ENCODE measurements around the gene TBCE.
A peak's percentile ranks its signal among the peaks of the same experiment; 100 is the strongest.

The TBCE gene

GRCh38 chr1:235367000-235367908 is at the start of gene TBCE:
TBCE (plus strand) TSS chr1:235367427; CDS start chr1:235380050, 12,623 bp downstream.
- TF ChIP-seq CTCF (IDR thresholded peaks at IDR 0.05; ENCODE audit: low read depth, low read length), result peak; percentile 43
- peak within 1 kb of the TSS; percentile 75 to 85 for H3K4me3 ChIP-seq (replicated peaks in 1 of 2; ENCODE audit: low read depth in 2 of 2, low read length in 2 of 2)
- peak; percentile 97 for DNase-seq (ENCODE audit: low read depth in 2 of 2)

- H3K4me3 ChIP-seq (replicated peaks in 1 of 2; ENCODE audit: low read depth in 2 of 2, low read length in 2 of 2), result no peak overlapping the region
- TF ChIP-seq CTCF (IDR thresholded peaks at IDR 0.05; ENCODE audit: low read depth, low read length), result no peak
Observed at GRCh38 chr1:235319255-235319654, 48.0 kb upstream of the TBCE start.

GRCh38 chr1:235320521-235321179 is 46.6 kb upstream of the TBCE start:
- H3K4me3 ChIP-seq (replicated peaks in 1 of 2; ENCODE audit: low read depth in 2 of 2, low read length in 2 of 2), result no peak overlapping the region
- no peak for TF ChIP-seq CTCF (IDR thresholded peaks at IDR 0.05; ENCODE audit: low read depth, low read length)
- no peak for DNase-seq (ENCODE audit: low read depth in 2 of 2)

More at GRCh38 chr1:235319255-235319654, 48.0 kb upstream of the TBCE start:
- no peak for DNase-seq (ENCODE audit: low read depth in 2 of 2)

- DNase-seq (ENCODE audit: low read depth in 2 of 2), result no peak
- TF ChIP-seq CTCF (IDR thresholded peaks at IDR 0.05; ENCODE audit: low read depth, low read length), result no peak
- H3K4me3 ChIP-seq (replicated peaks in 1 of 2; ENCODE audit: low read depth in 2 of 2, low read length in 2 of 2), result no peak overlapping the region
Observed at GRCh38 chr1:235324296-235324695, 42.9 kb upstream of the TBCE start.

- H3K4me3 ChIP-seq (replicated peaks in 1 of 2; ENCODE audit: low read depth in 2 of 2, low read length in 2 of 2), result peak overlapping the region in 1 of 2 donors; percentile 2
- no peak for TF ChIP-seq CTCF (IDR thresholded peaks at IDR 0.05; ENCODE audit: low read depth, low read length)
- DNase-seq (ENCODE audit: low read depth in 2 of 2), result no peak
Observed at GRCh38 chr1:235325139-235325538, 42.1 kb upstream of the TBCE start.

- DNase-seq (ENCODE audit: low read depth in 2 of 2), result no peak
- peak overlapping the region; percentile 85 to 95 for H3K4me3 ChIP-seq (replicated peaks in 1 of 2; ENCODE audit: low read depth in 2 of 2, low read length in 2 of 2)
- no peak for TF ChIP-seq CTCF (IDR thresholded peaks at IDR 0.05; ENCODE audit: low read depth, low read length)
Observed at GRCh38 chr1:235325854-235326253, 41.4 kb upstream of the TBCE start.
